CD4-positive, alpha-beta T cell (primary cell): Measurements from ENCODE around the gene FMNL2. TPM values are rescaled to one million over a fixed set of nuclear protein-coding genes. Genes with fewer than 3 reads are reported as not detected.

ENCODE experiments used
- ATAC-seq: fragments of 200-7000 bp; cut with Tn5 transposase; one replicate; pipeline ENCODE4 v1.10.0; 2022; ENCODE audit warnings: mild to moderate bottlenecking; ENCODE audit not compliant: poor library complexity
- CTCF ChIA-PET: fragments of 350-600 bp; sonication (Branson Sonifier 250); formaldehyde crosslinking; loops from one replicate; lab custom pipeline; 2021; ENCODE audit warnings: antibody characterized with exemption, inconsistent platforms; lab: Charles Lee
- POLR2A ChIA-PET: fragments of 350-600 bp; sonication (Branson Sonifier 250); formaldehyde crosslinking; loops from one replicate; lab custom pipeline; 2021; ENCODE audit warnings: antibody characterized with exemption, inconsistent platforms; lab: Charles Lee
- DNase-seq, 14 experiments: peaks; one replicate each; pipeline ENCODE4 v3.0.0-alpha.2; 2013 to 2020; ENCODE audit warnings: mixed read lengths in 2 of 14
- H3K27ac ChIP-seq, 2 donors: one replicate each; pipeline versions ENCODE4 v1.5.1 to v1.7.0; 2013; ENCODE audit warnings: low read length in 2 of 2, low read depth in 1 of 2, mild to moderate bottlenecking in 1 of 2
- H3K27me3 ChIP-seq, 2 experiments: 1 replicate in 1 of 2; 2 replicates in 1 of 2; pipeline versions ENCODE4 v1.6.1 to v1.7.0; 2013; ENCODE audit warnings: low read length in 2 of 2, control low read depth in 1 of 2, mild to moderate bottlenecking in 1 of 2, moderate library complexity in 1 of 2; ENCODE audit not compliant: insufficient read depth in 2 of 2, control insufficient read depth in 1 of 2
- H3K36me3 ChIP-seq: one replicate; pipeline ENCODE4 v1.6.1; 2013; ENCODE audit warnings: low read length, control low read depth; ENCODE audit not compliant: insufficient read depth
- H3K4me1 ChIP-seq: one replicate; pipeline ENCODE4 v1.6.1; 2013; ENCODE audit warnings: low read length, control low read depth; ENCODE audit not compliant: insufficient read depth
- H3K4me3 ChIP-seq: one replicate; pipeline ENCODE4 v1.5.1; 2013; ENCODE audit warnings: mild to moderate bottlenecking, low read length, moderate library complexity
- H3K9me3 ChIP-seq, 2 experiments: 1 replicate in 1 of 2; 2 replicates in 1 of 2; pipeline versions ENCODE4 v1.6.1 to v1.7.0; 2013; ENCODE audit warnings: low read length in 2 of 2, mild to moderate bottlenecking in 2 of 2, control low read depth in 1 of 2, moderate library complexity in 1 of 2; ENCODE audit not compliant: control insufficient read depth in 1 of 2, insufficient read depth in 1 of 2
- H3K27ac Mint-ChIP-seq: one replicate; pipeline ENCODE4 v1.8.0; 2020; ENCODE audit warnings: mixed read lengths
- H3K27me3 Mint-ChIP-seq: one replicate; pipeline ENCODE4 v1.8.0; 2021; ENCODE audit warnings: mixed read lengths
- H3K36me3 Mint-ChIP-seq: one replicate; pipeline ENCODE4 v1.8.0; 2021; ENCODE audit warnings: low read depth, mixed read lengths
- H3K4me1 Mint-ChIP-seq: one replicate; pipeline ENCODE4 v1.8.0; 2021; ENCODE audit warnings: low read depth, mixed read lengths
- H3K4me3 Mint-ChIP-seq: one replicate; pipeline ENCODE4 v1.8.0; 2020; ENCODE audit warnings: mild to moderate bottlenecking, mixed read lengths
- H3K9me3 Mint-ChIP-seq: one replicate; pipeline ENCODE4 v1.8.0; 2020; ENCODE audit warnings: mixed read lengths
- intact Hi-C, 2 experiments: fragments of 100-400 bp; cut with DNase I in 1 of 2; cut with micrococcal nuclease in 1 of 2; formaldehyde crosslinking; loops; one replicate each; pipeline versions ENCODE4 v1.15.1 to v1.9.0; 2023 to 2025; cut with DNase I, micrococcal nuclease
- total RNA-seq, 174 experiments: library from RNA in 2 of 174; stranded (reverse) in 2 of 174; gene quantifications; one replicate each; pipeline ENCODE4 v1.2.3 and lab custom pipeline; 2021 to 2026
- TF ChIP-seq, protein P1 (sequence below): fragments of 200-600 bp; IDR thresholded peaks from one replicate; pipeline ENCODE4 v1.8.0; 2022; ENCODE audit warnings: antibody characterized with exemption, mild to moderate bottlenecking

Gene FMNL2
- total RNA-seq, 2 experiments from 2014 or later, result 0.30 to 0.31 TPM

DNA sequence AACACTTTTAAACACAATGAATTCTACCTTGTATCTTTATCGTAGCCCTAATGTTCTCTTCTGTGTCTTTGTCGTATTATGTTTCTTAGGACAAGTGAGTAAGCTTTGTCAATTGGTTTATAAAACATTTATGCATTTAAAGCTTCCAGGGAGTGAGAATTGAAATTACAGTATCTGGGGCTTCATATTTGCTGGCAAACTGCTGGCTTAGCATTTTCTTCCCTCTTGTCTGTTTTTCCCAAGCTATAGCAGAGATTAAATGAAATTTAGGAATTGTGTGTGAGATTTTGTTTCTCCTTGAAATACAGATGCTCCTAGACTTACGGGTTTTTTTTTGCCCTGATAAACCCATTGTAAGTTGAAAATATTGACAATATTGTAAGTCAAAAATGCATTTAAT is 73.3 kb downstream of the FMNL2 start:
- H3K27me3 ChIP-seq, result peaks cover 0 to 16% of the 10 kb centered on the region in 2 experiments
- ATAC-seq (no peak), DNase-seq (no peak)
- Mint-ChIP-seq H3K27ac (no peak overlapping the region), H3K27me3 (peaks cover 12% of the 10 kb centered on the region), H3K36me3 (no peaks in the 10 kb centered on the region), H3K4me1 (peaks cover 3% of the 10 kb centered on the region), H3K4me3 (no peak overlapping the region), H3K9me3 (no peaks in the 10 kb centered on the region)
- H3K36me3 ChIP-seq, result no peaks in the 10 kb centered on the region
- POLR2A ChIA-PET, result no interaction called here
- CTCF ChIA-PET, result no interaction called here
- intact Hi-C loops, result no loop called here
- H3K4me3 ChIP-seq, result no peak overlapping the region
- no peaks in the 10 kb centered on the region for H3K9me3 ChIP-seq
- no peaks in the 10 kb centered on the region for H3K4me1 ChIP-seq
- H3K27ac ChIP-seq, result no peak overlapping the region
- TF ChIP-seq, protein P1, sequence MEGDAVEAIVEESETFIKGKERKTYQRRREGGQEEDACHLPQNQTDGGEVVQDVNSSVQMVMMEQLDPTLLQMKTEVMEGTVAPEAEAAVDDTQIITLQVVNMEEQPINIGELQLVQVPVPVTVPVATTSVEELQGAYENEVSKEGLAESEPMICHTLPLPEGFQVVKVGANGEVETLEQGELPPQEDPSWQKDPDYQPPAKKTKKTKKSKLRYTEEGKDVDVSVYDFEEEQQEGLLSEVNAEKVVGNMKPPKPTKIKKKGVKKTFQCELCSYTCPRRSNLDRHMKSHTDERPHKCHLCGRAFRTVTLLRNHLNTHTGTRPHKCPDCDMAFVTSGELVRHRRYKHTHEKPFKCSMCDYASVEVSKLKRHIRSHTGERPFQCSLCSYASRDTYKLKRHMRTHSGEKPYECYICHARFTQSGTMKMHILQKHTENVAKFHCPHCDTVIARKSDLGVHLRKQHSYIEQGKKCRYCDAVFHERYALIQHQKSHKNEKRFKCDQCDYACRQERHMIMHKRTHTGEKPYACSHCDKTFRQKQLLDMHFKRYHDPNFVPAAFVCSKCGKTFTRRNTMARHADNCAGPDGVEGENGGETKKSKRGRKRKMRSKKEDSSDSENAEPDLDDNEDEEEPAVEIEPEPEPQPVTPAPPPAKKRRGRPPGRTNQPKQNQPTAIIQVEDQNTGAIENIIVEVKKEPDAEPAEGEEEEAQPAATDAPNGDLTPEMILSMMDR, result no peak

- ChIA-PET CTCF (no interaction called here), POLR2A (no interaction called here)
These were observed 74.6 kb downstream of the FMNL2 start for GRCh38 chr2:152409386-152410164.

DNA sequence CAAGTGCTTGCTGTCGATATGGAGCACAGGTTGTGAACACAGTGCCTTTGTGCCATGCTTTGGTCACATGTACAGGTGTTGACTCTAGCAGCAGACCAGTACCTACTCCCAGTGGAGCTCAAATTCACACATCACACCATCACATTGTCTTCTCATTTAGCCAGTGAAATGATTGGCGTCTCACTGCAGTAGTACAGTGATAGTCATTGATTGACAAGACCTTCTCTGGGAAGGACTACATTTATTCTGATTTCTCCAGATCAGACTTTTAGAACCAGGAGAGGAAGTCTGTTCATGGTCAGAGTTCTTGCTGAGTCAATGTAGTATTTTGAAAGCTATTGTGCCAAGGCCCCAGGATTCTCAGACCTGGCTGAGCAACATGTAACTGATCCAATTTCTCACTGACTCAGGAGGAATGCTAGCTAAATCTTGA is 75.2 kb downstream of the FMNL2 start:
- intact Hi-C loops, result no loop called here
- Mint-ChIP-seq H3K4me3 (no peak overlapping the region), H3K36me3 (no peaks in the 10 kb centered on the region), H3K27me3 (peaks cover 15% of the 10 kb centered on the region), H3K4me1 (no peaks in the 10 kb centered on the region), H3K9me3 (no peaks in the 10 kb centered on the region), H3K27ac (no peak overlapping the region)
- Histone ChIP-seq H3K27me3 (peaks cover 0 to 16% of the 10 kb centered on the region in 2 experiments), H3K36me3 (no peaks in the 10 kb centered on the region), H3K4me3 (no peak overlapping the region), H3K9me3 (no peaks in the 10 kb centered on the region), H3K27ac (no peak overlapping the region), H3K4me1 (no peaks in the 10 kb centered on the region)
- TF ChIP-seq, protein P1, result no peak
- CTCF ChIA-PET, result no interaction called here
- DNase-seq (no peak), ATAC-seq (no peak)
- POLR2A ChIA-PET, result no interaction called here

More at GRCh38 chr2:152409386-152410164, 74.6 kb downstream of the FMNL2 start:
- intact Hi-C loops, result no loop called here
- Mint-ChIP-seq H3K27ac (no peak overlapping the region), H3K4me1 (no peaks in the 10 kb centered on the region), H3K27me3 (peaks cover 12% of the 10 kb centered on the region), H3K4me3 (no peak overlapping the region), H3K36me3 (no peaks in the 10 kb centered on the region), H3K9me3 (no peaks in the 10 kb centered on the region)
- DNase-seq (no peak), ATAC-seq (no peak)
- Histone ChIP-seq H3K4me3 (no peak overlapping the region), H3K4me1 (no peaks in the 10 kb centered on the region), H3K27me3 (peaks cover 0 to 16% of the 10 kb centered on the region in 2 experiments), H3K27ac (no peak overlapping the region), H3K9me3 (no peaks in the 10 kb centered on the region), H3K36me3 (no peaks in the 10 kb centered on the region)
- TF ChIP-seq, protein P1, result no peak
